Measurements from ENCODE around the gene ESR1.

The ESR1 gene

GRCh38 chr6:151905854-151906253 is 98.4 kb downstream of the ESR1 start:
- no peak for DNase-seq (ENCODE audit: low spot score)
- TF ChIP-seq CTCF (IDR thresholded peaks at IDR 0.05): no peak
- Histone ChIP-seq H3K27ac (no peak overlapping the region), H3K4me3 (no peak overlapping the region)

- TF ChIP-seq CTCF (IDR thresholded peaks at IDR 0.05): no peak
- Histone ChIP-seq H3K27ac (no peak overlapping the region), H3K4me3 (no peak overlapping the region)
- DNase-seq (ENCODE audit: low spot score): no peak
Observed at GRCh38 chr6:151911401-151911800, 103.9 kb downstream of the ESR1 start.

DNA sequence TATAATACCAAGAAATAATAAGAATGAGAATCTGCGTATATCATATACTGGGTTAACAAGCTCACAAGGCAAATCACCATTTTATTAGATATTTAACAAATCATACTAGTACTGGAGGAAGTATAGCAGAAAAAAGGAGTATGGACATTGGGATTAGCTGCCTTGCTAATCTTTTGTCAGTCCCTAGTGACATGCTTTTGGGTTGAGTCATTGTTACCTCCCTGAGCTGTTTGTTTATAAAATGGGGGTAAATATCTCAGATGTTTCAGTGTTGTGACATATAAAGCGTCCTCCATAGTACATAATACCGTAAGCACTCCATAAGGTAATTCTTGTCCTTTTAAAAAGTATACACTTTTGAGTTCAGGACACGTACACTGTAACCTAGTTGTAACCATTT is 107.0 kb downstream of the ESR1 start:
- no peak for TF ChIP-seq CTCF (IDR thresholded peaks at IDR 0.05)
- H3K27ac ChIP-seq: no peak overlapping the region
- H3K4me3 ChIP-seq: no peak overlapping the region
- no peak for DNase-seq (ENCODE audit: low spot score)

- Histone ChIP-seq H3K4me3 (no peak overlapping the region), H3K27ac (no peak overlapping the region)
- TF ChIP-seq CTCF (IDR thresholded peaks at IDR 0.05): no peak
- DNase-seq (ENCODE audit: low spot score): no peak
Observed at GRCh38 chr6:151916075-151916474, 108.6 kb downstream of the ESR1 start.

- TF ChIP-seq CTCF (IDR thresholded peaks at IDR 0.05): no peak
- Histone ChIP-seq H3K27ac (no peak overlapping the region), H3K4me3 (no peak overlapping the region)
- DNase-seq (ENCODE audit: low spot score): no peak
Observed at GRCh38 chr6:151916680-151917164, 109.2 kb downstream of the ESR1 start.

DNA sequence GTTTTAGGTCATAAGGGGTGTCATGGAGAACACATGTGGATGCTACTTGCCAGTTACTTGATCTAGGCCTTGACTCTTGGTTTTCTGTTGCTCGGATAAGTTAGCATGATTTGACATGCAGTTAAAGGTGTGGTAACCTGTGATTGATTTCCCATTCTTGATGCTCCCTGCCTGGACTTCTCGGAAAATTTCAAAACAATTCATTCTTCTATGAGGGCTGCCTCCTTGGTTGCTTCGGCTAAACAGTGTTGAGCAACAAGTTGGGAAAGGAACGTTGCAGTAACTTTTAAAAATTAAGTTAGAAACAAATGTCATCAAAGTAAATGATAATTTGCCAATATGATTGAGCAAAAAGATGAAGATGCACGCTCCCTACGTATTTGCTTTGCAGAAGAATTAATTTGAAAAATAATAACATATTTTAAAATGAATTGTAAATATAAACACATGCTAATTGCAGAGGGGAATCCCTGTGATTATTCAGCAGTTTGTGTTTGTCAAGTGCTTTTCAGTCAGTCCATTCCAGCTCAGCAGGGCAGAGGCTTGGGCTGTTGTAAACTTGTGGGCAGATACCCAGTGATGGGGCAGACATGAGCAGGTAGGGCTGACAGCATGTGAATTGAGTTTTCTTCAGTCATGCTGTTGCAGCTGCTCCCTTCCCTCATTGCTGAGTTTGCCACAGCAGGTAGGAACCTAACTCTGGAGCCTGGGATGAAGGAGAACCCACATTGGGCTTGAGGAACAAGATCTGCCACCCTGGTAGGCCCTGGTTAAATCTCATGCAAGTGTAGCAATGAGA is 110.2 kb downstream of the ESR1 start:
- TF ChIP-seq CTCF (IDR thresholded peaks at IDR 0.05): no peak
- Histone ChIP-seq H3K27ac (peak overlapping the region in 1 of 2 donors; percentile 18), H3K4me3 (no peak overlapping the region)
- DNase-seq (ENCODE audit: low spot score): no peak

GRCh38 chr6:151940307-151940706 is 132.8 kb downstream of the ESR1 start:
- H3K4me3 ChIP-seq: no peak overlapping the region
- TF ChIP-seq CTCF (IDR thresholded peaks at IDR 0.05): no peak
- H3K27ac ChIP-seq: no peak overlapping the region
- no peak for DNase-seq (ENCODE audit: low spot score)
